Panc1 (cell line): ENCODE results near the gene ADORA1. TPM values are rescaled to one million over a fixed set of nuclear protein-coding genes. Genes with fewer than 3 reads are reported as not detected.

ENCODE experiments used
- ATAC-seq: fragments of 200-7000 bp; cut with Tn5 transposase; 2 replicates; pipeline ENCODE4 v1.9.1; 2020; ENCODE audit warnings: mild to moderate bottlenecking, moderate library complexity
- BruUV-seq: library from RNA; stranded (reverse); fragments of 400-500 nt; replicated peaks from 2 replicates; lab custom pipeline; 2021; lab: Mats Ljungman, UMichigan
- CTCF ChIA-PET: fragments of 300-600 bp; sonication (Branson Sonifier 250); formaldehyde crosslinking; loops from one replicate; lab custom pipeline; 2022; ENCODE audit warnings: antibody characterized with exemption; lab: Charles Lee
- POLR2A ChIA-PET: fragments of 300-600 bp; sonication (Branson Sonifier 250); formaldehyde crosslinking; loops from one replicate; lab custom pipeline; 2022; ENCODE audit warnings: antibody characterized with exemption; lab: Charles Lee
- DNase-seq: peaks from one replicate; pipeline ENCODE4 v3.0.0-alpha.2; 2010; ENCODE audit warnings: low read depth, low spot score
- H3K27ac ChIP-seq: 2 replicates; pipeline ENCODE4 v1.5.1; 2011; ENCODE audit warnings: mild to moderate bottlenecking, low read length, inconsistent platforms
- H3K27me3 ChIP-seq: fragments of 200-500 bp; sonication (Bioruptor generic); 2 replicates; pipeline ENCODE4 v1.6.0; 2014; ENCODE audit warnings: low read length, inconsistent platforms; ENCODE audit not compliant: control insufficient read depth, insufficient read depth
- H3K36me3 ChIP-seq: fragments of 200-500 bp; sonication (Bioruptor generic); 2 replicates; pipeline ENCODE4 v1.5.1; 2014; ENCODE audit warnings: inconsistent platforms, mild to moderate bottlenecking, low read length, moderate library complexity; ENCODE audit not compliant: control insufficient read depth, insufficient read depth
- H3K4me1 ChIP-seq: 2 replicates; pipeline ENCODE4 v1.5.1; 2011; ENCODE audit warnings: inconsistent platforms, mild to moderate bottlenecking, low read length, moderate library complexity; ENCODE audit not compliant: control insufficient read depth, insufficient read depth
- H3K4me3 ChIP-seq, 2 experiments: 2 replicates each; pipeline ENCODE4 v1.5.1; 2011 to 2012; ENCODE audit warnings: low read depth in 2 of 2, low read length in 2 of 2, mild to moderate bottlenecking in 2 of 2, inconsistent platforms in 1 of 2, moderate library complexity in 1 of 2
- H3K9me3 ChIP-seq: fragments of 200-500 bp; sonication (Bioruptor generic); 2 replicates; pipeline ENCODE4 v1.5.1; 2014; ENCODE audit warnings: low read depth, mild to moderate bottlenecking, inconsistent platforms, low read length, moderate library complexity; ENCODE audit not compliant: control insufficient read depth, insufficient read depth
- POLR2AphosphoS5 ChIP-seq: IDR thresholded peaks from 2 replicates; pipeline ENCODE4 v1.6.1; 2012; ENCODE audit warnings: mild to moderate bottlenecking, low read depth, low read length, moderate library complexity
- SIN3A ChIP-seq: IDR thresholded peaks from 2 replicates; pipeline ENCODE4 v1.6.1; 2012; ENCODE audit warnings: low read depth, mild to moderate bottlenecking, low read length, moderate library complexity, borderline replicate concordance; ENCODE audit not compliant: insufficient read depth
- TCF7L2 ChIP-seq: IDR thresholded peaks from 2 replicates; pipeline ENCODE4 v1.6.1; 2011; ENCODE audit warnings: mild to moderate bottlenecking, low read depth, low read length, inconsistent platforms
- in situ Hi-C: cut with HindIII; loops from 2 replicates; pipeline ENCODE4 v1.10.0; 2016; ENCODE audit warnings: low sequenced_read_pairs, low pct_unique_long_range_greater_than_20kb
- intact Hi-C: fragments of 100-400 bp; cut with micrococcal nuclease; formaldehyde crosslinking; loops from one replicate; pipeline ENCODE4 v1.10.0; 2022; ENCODE audit not compliant: unreplicated experiment
- total RNA-seq: library from RNA; stranded (reverse); gene quantifications from one replicate; pipeline ENCODE4 v1.2.1, GENCODE V29; 2021; ENCODE audit not compliant: unreplicated experiment
- TF ChIP-seq, protein P1 (sequence below): fragments of 450-650 bp; IDR thresholded peaks from 2 replicates; pipeline ENCODE4 v1.5.1; 2017; ENCODE audit warnings: mild to moderate bottlenecking
- TF ChIP-seq, protein P2 (sequence below), 2 experiments: IDR thresholded peaks; 2 replicates each; pipeline ENCODE4 v1.6.1; 2011 to 2012; ENCODE audit warnings: low read depth in 2 of 2, control low read depth in 1 of 2, low read length in 1 of 2, mild to moderate bottlenecking in 1 of 2, moderate library complexity in 1 of 2; ENCODE audit not compliant: insufficient read depth in 1 of 2

ADORA1 gene
- total RNA-seq, 1 experiment from 2014 or later: 8.5 TPM

DNA sequence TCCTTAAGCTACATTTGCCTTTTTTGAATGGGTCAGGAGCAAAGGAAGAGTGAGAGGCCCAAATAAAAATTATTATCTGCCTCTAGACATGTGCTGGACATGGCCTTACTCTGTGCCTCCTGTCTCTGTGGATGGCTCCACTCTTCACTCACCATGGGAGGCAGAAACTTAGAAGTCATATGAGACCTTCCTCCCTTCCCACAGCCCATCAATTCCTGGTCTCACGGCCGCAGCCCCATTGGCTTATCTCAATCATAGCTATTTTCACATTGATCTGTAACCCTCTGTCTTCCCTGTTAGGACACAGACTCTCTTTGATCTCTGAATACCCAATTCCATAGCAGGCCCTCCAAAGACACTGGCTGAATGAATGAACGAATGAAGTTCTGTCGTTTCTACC is 14.2 kb upstream of the ADORA1 start:
- ATAC-seq: no peak
- no peaks in the 10 kb centered on the region for H3K36me3 ChIP-seq
- POLR2A ChIA-PET: no interaction called here

DNA sequence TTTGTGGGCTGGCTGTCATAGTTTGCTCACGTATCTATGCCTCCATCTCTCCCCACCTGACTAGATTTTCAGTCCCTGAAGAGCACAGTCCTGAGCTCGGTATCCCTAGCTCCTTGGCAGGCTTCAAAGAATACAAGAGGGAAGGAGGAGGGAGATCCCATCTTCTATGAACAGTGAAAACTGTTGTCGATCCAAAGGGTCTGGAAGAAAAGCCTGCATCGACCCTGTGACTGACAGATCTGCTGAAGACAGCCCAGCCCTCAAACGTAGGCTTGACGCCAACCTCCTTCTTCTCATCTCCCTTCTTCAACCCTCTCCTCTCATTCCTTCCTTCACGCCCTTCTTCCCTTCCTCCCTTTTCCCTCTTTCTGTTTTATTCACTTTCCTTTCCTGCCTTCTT is 13.3 kb upstream of the ADORA1 start:
- DNase-seq (no peak), ATAC-seq (no peak)
- TF ChIP-seq, protein P1, sequence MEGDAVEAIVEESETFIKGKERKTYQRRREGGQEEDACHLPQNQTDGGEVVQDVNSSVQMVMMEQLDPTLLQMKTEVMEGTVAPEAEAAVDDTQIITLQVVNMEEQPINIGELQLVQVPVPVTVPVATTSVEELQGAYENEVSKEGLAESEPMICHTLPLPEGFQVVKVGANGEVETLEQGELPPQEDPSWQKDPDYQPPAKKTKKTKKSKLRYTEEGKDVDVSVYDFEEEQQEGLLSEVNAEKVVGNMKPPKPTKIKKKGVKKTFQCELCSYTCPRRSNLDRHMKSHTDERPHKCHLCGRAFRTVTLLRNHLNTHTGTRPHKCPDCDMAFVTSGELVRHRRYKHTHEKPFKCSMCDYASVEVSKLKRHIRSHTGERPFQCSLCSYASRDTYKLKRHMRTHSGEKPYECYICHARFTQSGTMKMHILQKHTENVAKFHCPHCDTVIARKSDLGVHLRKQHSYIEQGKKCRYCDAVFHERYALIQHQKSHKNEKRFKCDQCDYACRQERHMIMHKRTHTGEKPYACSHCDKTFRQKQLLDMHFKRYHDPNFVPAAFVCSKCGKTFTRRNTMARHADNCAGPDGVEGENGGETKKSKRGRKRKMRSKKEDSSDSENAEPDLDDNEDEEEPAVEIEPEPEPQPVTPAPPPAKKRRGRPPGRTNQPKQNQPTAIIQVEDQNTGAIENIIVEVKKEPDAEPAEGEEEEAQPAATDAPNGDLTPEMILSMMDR: no peak
- no peak overlapping the region for H3K27ac ChIP-seq
- CTCF ChIA-PET: no interaction called here
- peaks cover 16% of the 10 kb centered on the region; the same call in 1 of the 2 replicates for H3K27me3 ChIP-seq
- no peaks in the 10 kb centered on the region for H3K9me3 ChIP-seq
- in situ Hi-C loops: no loop called here
- no TSS peak for BruUV-seq
- H3K4me3 ChIP-seq: no peak overlapping the region
- POLR2A ChIA-PET: no interaction called here
- intact Hi-C loops: no loop called here
- no peaks in the 10 kb centered on the region for H3K36me3 ChIP-seq
- H3K4me1 ChIP-seq: peaks cover 2% of the 10 kb centered on the region; the same call in 1 of the 2 replicates

More for the DNA sequence above, 14.2 kb upstream of the ADORA1 start:
- no TSS peak for BruUV-seq
- Histone ChIP-seq H3K4me1 (peaks cover 2% of the 10 kb centered on the region; the same call in 1 of the 2 replicates), H3K27me3 (peaks cover 18% of the 10 kb centered on the region; the same call in 1 of the 2 replicates), H3K4me3 (no peak overlapping the region), H3K9me3 (no peaks in the 10 kb centered on the region), H3K27ac (no peak overlapping the region)
- no peak for DNase-seq
- in situ Hi-C loops (no loop called here), intact Hi-C loops (no loop called here)
- CTCF ChIA-PET: interaction anchor here (0.7 kb wide), 1 partner anchor 73 kb away, joined by 3 read pairs; no protein-coding TSS in a partner anchor
- no peak for TF ChIP-seq TCF7L2
- TF ChIP-seq SIN3A: no peak
- TF ChIP-seq, protein P2, sequence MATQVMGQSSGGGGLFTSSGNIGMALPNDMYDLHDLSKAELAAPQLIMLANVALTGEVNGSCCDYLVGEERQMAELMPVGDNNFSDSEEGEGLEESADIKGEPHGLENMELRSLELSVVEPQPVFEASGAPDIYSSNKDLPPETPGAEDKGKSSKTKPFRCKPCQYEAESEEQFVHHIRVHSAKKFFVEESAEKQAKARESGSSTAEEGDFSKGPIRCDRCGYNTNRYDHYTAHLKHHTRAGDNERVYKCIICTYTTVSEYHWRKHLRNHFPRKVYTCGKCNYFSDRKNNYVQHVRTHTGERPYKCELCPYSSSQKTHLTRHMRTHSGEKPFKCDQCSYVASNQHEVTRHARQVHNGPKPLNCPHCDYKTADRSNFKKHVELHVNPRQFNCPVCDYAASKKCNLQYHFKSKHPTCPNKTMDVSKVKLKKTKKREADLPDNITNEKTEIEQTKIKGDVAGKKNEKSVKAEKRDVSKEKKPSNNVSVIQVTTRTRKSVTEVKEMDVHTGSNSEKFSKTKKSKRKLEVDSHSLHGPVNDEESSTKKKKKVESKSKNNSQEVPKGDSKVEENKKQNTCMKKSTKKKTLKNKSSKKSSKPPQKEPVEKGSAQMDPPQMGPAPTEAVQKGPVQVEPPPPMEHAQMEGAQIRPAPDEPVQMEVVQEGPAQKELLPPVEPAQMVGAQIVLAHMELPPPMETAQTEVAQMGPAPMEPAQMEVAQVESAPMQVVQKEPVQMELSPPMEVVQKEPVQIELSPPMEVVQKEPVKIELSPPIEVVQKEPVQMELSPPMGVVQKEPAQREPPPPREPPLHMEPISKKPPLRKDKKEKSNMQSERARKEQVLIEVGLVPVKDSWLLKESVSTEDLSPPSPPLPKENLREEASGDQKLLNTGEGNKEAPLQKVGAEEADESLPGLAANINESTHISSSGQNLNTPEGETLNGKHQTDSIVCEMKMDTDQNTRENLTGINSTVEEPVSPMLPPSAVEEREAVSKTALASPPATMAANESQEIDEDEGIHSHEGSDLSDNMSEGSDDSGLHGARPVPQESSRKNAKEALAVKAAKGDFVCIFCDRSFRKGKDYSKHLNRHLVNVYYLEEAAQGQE (IDR thresholded peaks at IDR 0.05; ENCODE audit: insufficient read depth in 1 of 2, low read depth in 2 of 2, low read length in 1 of 2): no peak
- TF ChIP-seq POLR2AphosphoS5: no peak
- TF ChIP-seq, protein P1: no peak
